B cell (primary cell): ENCODE results near the gene DIRAS1. TPM values are rescaled to one million over a fixed set of nuclear protein-coding genes. Genes with fewer than 3 reads are reported as not detected.

ENCODE experiments used
- ATAC-seq: fragments of 200-7000 bp; cut with Tn5 transposase; one replicate; pipeline ENCODE4 v1.10.0; 2021; ENCODE audit warnings: low read depth, mild to moderate bottlenecking, moderate number of reproducible peaks, moderate library complexity
- CTCF ChIA-PET: fragments of 350-600 bp; sonication (Branson Sonifier 250); formaldehyde crosslinking; loops from one replicate; lab custom pipeline; 2021; ENCODE audit warnings: antibody characterized with exemption, inconsistent platforms; lab: Charles Lee
- POLR2A ChIA-PET: fragments of 350-600 bp; sonication (Branson Sonifier 250); formaldehyde crosslinking; loops from one replicate; lab custom pipeline; 2021; ENCODE audit warnings: antibody characterized with exemption; lab: Charles Lee
- DNase-seq: peaks from one replicate; pipeline ENCODE4 v3.0.0; 2013
- H2AFZ ChIP-seq: 2 replicates; pipeline ENCODE4 v1.6.1; 2012; ENCODE audit warnings: mild to moderate bottlenecking, low read depth, low read length; ENCODE audit not compliant: insufficient read depth, poor library complexity, severe bottlenecking
- H3K27ac ChIP-seq, 2 donors: 1 replicate in 1 of 2; 2 replicates in 1 of 2; pipeline ENCODE4 v1.5.1; 2012 to 2013; ENCODE audit warnings: low read length in 2 of 2, mild to moderate bottlenecking in 2 of 2, moderate library complexity in 1 of 2
- H3K27me3 ChIP-seq, 4 experiments: fragments of 200-600 bp in 1 of 4; sonication (generic) in 1 of 4; replicated peaks in 1 of 4; 1 replicate in 2 of 4; 2 replicates in 2 of 4; pipeline versions ENCODE4 v1.6.1 to v1.7.0; 2013 to 2016; ENCODE audit warnings: low read length in 3 of 4, mild to moderate bottlenecking in 2 of 4, mixed read lengths in 1 of 4, moderate library complexity in 1 of 4; ENCODE audit not compliant: insufficient read depth in 4 of 4, control insufficient read depth in 3 of 4; ENCODE audit errors: control extremely low read depth in 1 of 4
- H3K36me3 ChIP-seq, 2 experiments: replicated peaks in 1 of 2; 1 replicate in 1 of 2; 2 replicates in 1 of 2; pipeline versions ENCODE4 v1.6.1 to v1.7.1; 2013; ENCODE audit warnings: low read length in 1 of 2; ENCODE audit not compliant: insufficient read depth in 2 of 2, control insufficient read depth in 1 of 2; ENCODE audit errors: control extremely low read depth in 1 of 2, extremely low read depth in 1 of 2
- H3K4me1 ChIP-seq, 2 donors: fragments of 200-600 bp in 1 of 2; sonication (generic) in 1 of 2; 1 replicate in 1 of 2; 2 replicates in 1 of 2; pipeline versions ENCODE4 v1.5.1 to v1.6.1; 2013 to 2017; ENCODE audit warnings: low read length in 2 of 2; ENCODE audit not compliant: control insufficient read depth in 2 of 2, insufficient read depth in 2 of 2
- H3K4me2 ChIP-seq: replicated peaks from 2 replicates; pipeline ENCODE3; 2012; ENCODE audit warnings: mild to moderate bottlenecking, low read depth, low read length; ENCODE audit not compliant: poor library complexity, severe bottlenecking
- H3K4me3 ChIP-seq, 5 experiments: fragments of 200-600 bp in 1 of 5; sonication (generic) in 1 of 5; 1 replicate in 3 of 5; 2 replicates in 2 of 5; pipeline versions ENCODE4 v1.5.1 to v1.7.0; 2011 to 2016; ENCODE audit warnings: low read length in 4 of 5, mild to moderate bottlenecking in 4 of 5, low read depth in 2 of 5, control low read depth in 1 of 5, moderate library complexity in 1 of 5; ENCODE audit not compliant: insufficient read depth in 1 of 5; ENCODE audit errors: control extremely low read depth in 1 of 5, extremely low read depth in 1 of 5
- H3K79me2 ChIP-seq: fragments of 200-600 bp; sonication (generic); one replicate; pipeline ENCODE4 v1.6.0; 2016; ENCODE audit warnings: low read length; ENCODE audit not compliant: control insufficient read depth, insufficient read depth
- H3K9ac ChIP-seq: fragments of 200-600 bp; sonication (generic); 2 replicates; pipeline ENCODE4 v1.6.1; 2017; ENCODE audit warnings: mild to moderate bottlenecking, low read length, moderate library complexity
- H3K9me3 ChIP-seq, 3 donors: one replicate each; pipeline versions ENCODE4 v1.6.1 to v1.7.1; 2013; ENCODE audit warnings: low read length in 2 of 3; ENCODE audit not compliant: control insufficient read depth in 2 of 3, insufficient read depth in 1 of 3; ENCODE audit errors: control extremely low read depth in 1 of 3
- H4K20me1 ChIP-seq: 2 replicates; pipeline ENCODE4 v1.6.0; 2012; ENCODE audit warnings: mild to moderate bottlenecking, low read length; ENCODE audit not compliant: insufficient read depth, control insufficient read depth, poor library complexity, severe bottlenecking
- H3K27ac Mint-ChIP-seq: one replicate; pipeline ENCODE4 v1.8.0; 2021; ENCODE audit warnings: mixed read lengths
- H3K27me3 Mint-ChIP-seq: one replicate; pipeline ENCODE4 v1.8.0; 2021; ENCODE audit warnings: mixed read lengths
- H3K4me1 Mint-ChIP-seq: one replicate; pipeline ENCODE4 v1.8.0; 2021; ENCODE audit warnings: mixed read lengths
- H3K4me3 Mint-ChIP-seq: one replicate; pipeline ENCODE4 v1.8.0; 2021; ENCODE audit warnings: mixed read lengths
- H3K9me3 Mint-ChIP-seq: one replicate; pipeline ENCODE4 v1.8.0; 2022; ENCODE audit warnings: mixed read lengths; ENCODE audit not compliant: insufficient read depth
- EZH2 ChIP-seq: IDR thresholded peaks from 2 replicates; pipeline ENCODE4 v1.6.1; 2012; ENCODE audit warnings: borderline replicate concordance, low read depth, mild to moderate bottlenecking, moderate library complexity, low read length; ENCODE audit not compliant: insufficient read depth, poor library complexity, severe bottlenecking
- WGBS: methylation state at CpG from one replicate; pipeline ENCODE4 v1.1.5; 2013; ENCODE audit warnings: missing lambda C conversion rate; ENCODE audit not compliant: insufficient coverage; 5-methylcytosine and 5-hydroxymethylcytosine counted together
- intact Hi-C: fragments of 100-400 bp; cut with micrococcal nuclease; formaldehyde crosslinking; loops from one replicate; pipeline ENCODE4 v1.10.0; 2022
- polyA plus RNA-seq: library from polyadenylated mRNA; depleted of rRNA; stranded (reverse); fragments of >200 nt; gene quantifications from 2 replicates; pipeline ENCODE4 v1.2.3, GENCODE V29; 2012
- total RNA-seq, 2 donors: library from RNA; stranded (reverse); fragments of 120-200 nt in 1 of 2; gene quantifications; 1 replicate in 1 of 2; 2 replicates in 1 of 2; pipeline versions ENCODE4 v1.2.3 to v1.2.4, GENCODE V29; 2013 to 2022
- TF ChIP-seq, protein P1 (sequence below): fragments of 200-600 bp; IDR thresholded peaks from one replicate; pipeline ENCODE4 v1.8.0; 2022; ENCODE audit warnings: antibody characterized with exemption, mild to moderate bottlenecking

The DIRAS1 gene
- total and polyA plus RNA-seq, 2 donors (not counting 1 experiment from before 2014, with no cell fraction given) = 5.2 to 23.7 TPM

GRCh38 chr19:2770055-2771013, 49.2 kb upstream of the DIRAS1 start:
- peaks cover 0 to 42% of the 10 kb centered on the region in 2 experiments for H3K36me3 ChIP-seq
- TF ChIP-seq, protein P1, sequence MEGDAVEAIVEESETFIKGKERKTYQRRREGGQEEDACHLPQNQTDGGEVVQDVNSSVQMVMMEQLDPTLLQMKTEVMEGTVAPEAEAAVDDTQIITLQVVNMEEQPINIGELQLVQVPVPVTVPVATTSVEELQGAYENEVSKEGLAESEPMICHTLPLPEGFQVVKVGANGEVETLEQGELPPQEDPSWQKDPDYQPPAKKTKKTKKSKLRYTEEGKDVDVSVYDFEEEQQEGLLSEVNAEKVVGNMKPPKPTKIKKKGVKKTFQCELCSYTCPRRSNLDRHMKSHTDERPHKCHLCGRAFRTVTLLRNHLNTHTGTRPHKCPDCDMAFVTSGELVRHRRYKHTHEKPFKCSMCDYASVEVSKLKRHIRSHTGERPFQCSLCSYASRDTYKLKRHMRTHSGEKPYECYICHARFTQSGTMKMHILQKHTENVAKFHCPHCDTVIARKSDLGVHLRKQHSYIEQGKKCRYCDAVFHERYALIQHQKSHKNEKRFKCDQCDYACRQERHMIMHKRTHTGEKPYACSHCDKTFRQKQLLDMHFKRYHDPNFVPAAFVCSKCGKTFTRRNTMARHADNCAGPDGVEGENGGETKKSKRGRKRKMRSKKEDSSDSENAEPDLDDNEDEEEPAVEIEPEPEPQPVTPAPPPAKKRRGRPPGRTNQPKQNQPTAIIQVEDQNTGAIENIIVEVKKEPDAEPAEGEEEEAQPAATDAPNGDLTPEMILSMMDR = no peak
- TF ChIP-seq EZH2 = no peak
- no peak for ATAC-seq
- no peak overlapping the region for H3K4me2 ChIP-seq
- intact Hi-C loops = no loop called here
- peaks cover 3 to 17% of the 10 kb centered on the region in 2 donors for H3K4me1 ChIP-seq
- H3K27ac Mint-ChIP-seq = no peak overlapping the region
- ChIA-PET CTCF (no interaction called here), POLR2A (no interaction called here)
- peaks cover 18% of the 10 kb centered on the region for H3K4me1 Mint-ChIP-seq
- no peaks in the 10 kb centered on the region for H3K27me3 ChIP-seq
- H3K79me2 ChIP-seq = peaks cover 67% of the 10 kb centered on the region
- H3K9ac ChIP-seq = no peak overlapping the region
- no peaks in the 10 kb centered on the region for H3K27me3 Mint-ChIP-seq
- H2AFZ ChIP-seq = no peak overlapping the region
- no peak overlapping the region for H3K4me3 ChIP-seq
- 72% methylated on average over 36 of the region's 40 CpGs for WGBS
- no peak for DNase-seq
- no peaks in the 10 kb centered on the region for H3K9me3 ChIP-seq
- peaks cover 68% of the 10 kb centered on the region for H4K20me1 ChIP-seq
- H3K4me3 Mint-ChIP-seq = no peak overlapping the region
- no peaks in the 10 kb centered on the region for H3K9me3 Mint-ChIP-seq
- H3K27ac ChIP-seq = no peak overlapping the region

GRCh38 chr19:2769218-2769617, 48.0 kb upstream of the DIRAS1 start:
- no peak overlapping the region for H3K4me2 ChIP-seq
- WGBS = 99% methylated on average over 8 of the region's 8 CpGs
- H4K20me1 ChIP-seq = peaks cover 58% of the 10 kb centered on the region
- H3K79me2 ChIP-seq = peaks cover 55% of the 10 kb centered on the region
- H3K9ac ChIP-seq = no peak overlapping the region
- POLR2A ChIA-PET = no interaction called here
- CTCF ChIA-PET = interaction anchor here (0.8 kb wide), 1 partner anchor 121 kb away, joined by 4 read pairs; no protein-coding TSS in a partner anchor
- TF ChIP-seq, protein P1 = no peak
- TF ChIP-seq EZH2 = no peak
- peaks cover 0 to 50% of the 10 kb centered on the region in 2 experiments for H3K36me3 ChIP-seq
- no peak overlapping the region for H3K27ac Mint-ChIP-seq
- H3K4me1 Mint-ChIP-seq = peaks cover 7% of the 10 kb centered on the region
- DNase-seq = no peak
- no peak overlapping the region for H3K4me3 ChIP-seq
- peaks cover 0 to 6% of the 10 kb centered on the region in 2 donors for H3K4me1 ChIP-seq
- no peak overlapping the region for H3K4me3 Mint-ChIP-seq
- no peak overlapping the region for H3K27ac ChIP-seq
- no peak overlapping the region for H2AFZ ChIP-seq
- H3K27me3 Mint-ChIP-seq = no peaks in the 10 kb centered on the region
- H3K27me3 ChIP-seq = no peaks in the 10 kb centered on the region
- H3K9me3 Mint-ChIP-seq = no peaks in the 10 kb centered on the region
- no peaks in the 10 kb centered on the region for H3K9me3 ChIP-seq
- intact Hi-C loops = no loop called here
- ATAC-seq = no peak
